GM12891 (cell line): ENCODE data around the gene OPRM1.

Experiments
- DNase-seq: peaks from one replicate; pipeline ENCODE4 v3.0.0; 2011; ENCODE audit warnings: low spot score; ENCODE audit not compliant: insufficient read length
- FAIRE-seq: peaks from 2 replicates; lab custom pipeline; 2011; peaks lifted over from hg19 to GRCh38; lab: Jason Lieb, UNC
- PAX5 ChIP-seq: IDR thresholded peaks from 2 replicates; pipeline ENCODE4 v1.6.1; 2011; ENCODE audit warnings: low read length, moderate library complexity, mild to moderate bottlenecking; ENCODE audit not compliant: insufficient read depth, severe bottlenecking
- POLR2A ChIP-seq: IDR thresholded peaks from 2 replicates; pipeline ENCODE4 v1.6.1; 2011; ENCODE audit warnings: low read depth, low read length, control low read depth
- POLR2AphosphoS5 ChIP-seq: IDR thresholded peaks from 2 replicates; pipeline ENCODE4 v1.6.1; 2011; ENCODE audit warnings: low read depth, low read length, control low read depth
- POU2F2 ChIP-seq: IDR thresholded peaks from 2 replicates; pipeline ENCODE4 v1.6.1; 2011; ENCODE audit warnings: low read depth, mild to moderate bottlenecking, control low read depth, low read length, moderate library complexity
- SPI1 ChIP-seq: IDR thresholded peaks from 2 replicates; pipeline ENCODE4 v1.6.1; 2011; ENCODE audit warnings: low read depth, low read length, control low read depth
- TAF1 ChIP-seq: IDR thresholded peaks from 2 replicates; pipeline ENCODE4 v1.6.1; 2011; ENCODE audit warnings: low read depth, low read length, control low read depth

OPRM1 gene

GRCh38 chr6:154267508-154268106, 228.6 kb downstream of the OPRM1 start:
- DNase-seq (no peak), FAIRE-seq (no peak)
- TF ChIP-seq POLR2A (no peak), PAX5 (no peak), POU2F2 (no peak), TAF1 (no peak), POLR2AphosphoS5 (no peak), SPI1 (no peak)

GRCh38 chr6:154268486-154268885, 229.4 kb downstream of the OPRM1 start:
- TF ChIP-seq POU2F2 = no peak
- no peak for TF ChIP-seq POLR2AphosphoS5
- TF ChIP-seq SPI1 = no peak
- no peak for TF ChIP-seq POLR2A
- TF ChIP-seq TAF1 = no peak
- TF ChIP-seq PAX5 = no peak
- no peak for FAIRE-seq
- no peak for DNase-seq

- TF ChIP-seq POLR2A (no peak), TAF1 (no peak), POLR2AphosphoS5 (no peak), SPI1 (no peak), PAX5 (no peak), POU2F2 (no peak)
- DNase-seq (no peak), FAIRE-seq (no peak)
These were observed 235.1 kb downstream of the OPRM1 start for GRCh38 chr6:154274168-154274567.

GRCh38 chr6:154276810-154277628, 238.0 kb downstream of the OPRM1 start:
- DNase-seq = no peak
- no peak for TF ChIP-seq POLR2AphosphoS5
- no peak for TF ChIP-seq PAX5
- no peak for TF ChIP-seq POU2F2
- no peak for TF ChIP-seq POLR2A
- no peak for TF ChIP-seq SPI1
- no peak for TF ChIP-seq TAF1
- peak; percentile 88 for FAIRE-seq

- peak; percentile 45 for FAIRE-seq
- no peak for DNase-seq
- TF ChIP-seq SPI1 = no peak
- TF ChIP-seq TAF1 = no peak
- no peak for TF ChIP-seq POLR2AphosphoS5
- no peak for TF ChIP-seq POU2F2
- no peak for TF ChIP-seq POLR2A
- no peak for TF ChIP-seq PAX5
These were observed 238.6 kb downstream of the OPRM1 start for GRCh38 chr6:154277629-154278017.

- TF ChIP-seq TAF1 (no peak), POU2F2 (no peak), SPI1 (no peak), PAX5 (no peak), POLR2AphosphoS5 (no peak), POLR2A (no peak)
- DNase-seq = no peak
- no peak for FAIRE-seq
These were observed 241.5 kb downstream of the OPRM1 start for GRCh38 chr6:154280521-154280920.

GRCh38 chr6:154284313-154284853, 245.3 kb downstream of the OPRM1 start:
- TF ChIP-seq POU2F2 = no peak
- TF ChIP-seq POLR2AphosphoS5 = no peak
- no peak for TF ChIP-seq POLR2A
- FAIRE-seq = no peak
- DNase-seq = no peak

- DNase-seq (no peak), FAIRE-seq (no peak)
- no peak for TF ChIP-seq POLR2A
- TF ChIP-seq PAX5 = no peak
- TF ChIP-seq SPI1 = no peak
- no peak for TF ChIP-seq TAF1
- TF ChIP-seq POLR2AphosphoS5 = no peak
- TF ChIP-seq POU2F2 = no peak
These were observed 246.8 kb downstream of the OPRM1 start for GRCh38 chr6:154285826-154286225.

GRCh38 chr6:154289818-154290508, 250.9 kb downstream of the OPRM1 start:
- FAIRE-seq (no peak), DNase-seq (no peak)
- no peak for TF ChIP-seq PAX5
- no peak for TF ChIP-seq TAF1
- TF ChIP-seq POU2F2 = no peak
- TF ChIP-seq POLR2A = no peak
- TF ChIP-seq SPI1 = no peak
- no peak for TF ChIP-seq POLR2AphosphoS5

- FAIRE-seq (no peak), DNase-seq (no peak)
These were observed 253.0 kb downstream of the OPRM1 start for GRCh38 chr6:154292066-154292465.

More at GRCh38 chr6:154292066-154292465, 253.0 kb downstream of the OPRM1 start:
- no peak for TF ChIP-seq POLR2AphosphoS5
- TF ChIP-seq PAX5 = no peak
- TF ChIP-seq POU2F2 = no peak
- no peak for TF ChIP-seq TAF1
- no peak for TF ChIP-seq POLR2A
- TF ChIP-seq SPI1 = no peak
